Measurements from ENCODE around the gene CHRD.
"Not testable (repeated sequence)": the region's sequence is repeated elsewhere in the genome, so short reads cannot be mapped to it uniquely, and the experiment has no call there.

CHRD gene

GRCh38 chr3:184428561-184429175 is 48.8 kb downstream of the CHRD start:
- DNase-seq = no peak

GRCh38 chr3:184429786-184430185 is 49.9 kb downstream of the CHRD start:
- DNase-seq = no peak

GRCh38 chr3:184430940-184431339 is 51.1 kb downstream of the CHRD start:
- no peak for DNase-seq

GRCh38 chr3:184433178-184433577 is 53.3 kb downstream of the CHRD start:
- not testable (repeated sequence) for DNase-seq

- DNase-seq = no peak
Measured at GRCh38 chr3:184439096-184439495, 59.2 kb downstream of the CHRD start.
